WTC11 (cell line): ENCODE results near the gene CSNK2A1.

Experiments used
- ATF2 ChIP-seq: sonication (generic); formaldehyde crosslinking; IDR thresholded peaks from 2 replicates; pipeline ENCODE4 v1.8.1; 2022; ENCODE audit warnings: low read depth, missing genetic modification reagents, borderline replicate concordance
- CTCF ChIP-seq: fragments of 200-600 bp; IDR thresholded peaks from 2 replicates; pipeline ENCODE4 v1.8.0; 2022; ENCODE audit warnings: antibody characterized with exemption
- ESRRA ChIP-seq: sonication (generic); formaldehyde crosslinking; IDR thresholded peaks from 2 replicates; pipeline ENCODE4 v1.8.1; 2022; ENCODE audit warnings: mild to moderate bottlenecking, missing genetic modification reagents, borderline replicate concordance
- FOXK1 ChIP-seq: sonication (generic); formaldehyde crosslinking; IDR thresholded peaks from 2 replicates; pipeline ENCODE4 v1.8.0; 2022; ENCODE audit warnings: mild to moderate bottlenecking, moderate library complexity, missing genetic modification reagents
- GABPB1 ChIP-seq: sonication (generic); formaldehyde crosslinking; IDR thresholded peaks from 2 replicates; pipeline ENCODE4 v1.8.1; 2023; ENCODE audit warnings: mild to moderate bottlenecking, missing genetic modification reagents
- NR3C1 ChIP-seq: sonication (generic); formaldehyde crosslinking; conservative IDR thresholded peaks from 2 replicates; pipeline ENCODE4 v1.8.1; 2023; ENCODE audit warnings: low read depth, mild to moderate bottlenecking, missing genetic modification reagents
- PRDM15 ChIP-seq: sonication (generic); formaldehyde crosslinking; IDR thresholded peaks from 2 replicates; pipeline ENCODE4 v1.8.0; 2022; ENCODE audit warnings: missing genetic modification reagents
- TCF7 ChIP-seq: sonication (generic); formaldehyde crosslinking; IDR thresholded peaks from 2 replicates; pipeline ENCODE4 v1.8.0; 2022; ENCODE audit warnings: mild to moderate bottlenecking, low read depth, missing genetic modification reagents, moderate library complexity
- TEAD4 ChIP-seq: sonication (generic); formaldehyde crosslinking; IDR thresholded peaks from 2 replicates; pipeline ENCODE4 v1.8.0; 2022; ENCODE audit warnings: mild to moderate bottlenecking, missing genetic modification reagents
- ZMAT4 ChIP-seq: fragments of 250-450 bp; sonication (Bioruptor Pico); IDR thresholded peaks from 2 replicates; pipeline ENCODE4 v1.9.0; 2021; ENCODE audit warnings: mild to moderate bottlenecking

- TF ChIP-seq PRDM15 (CRISPR knock-in tag) = no peak
- TF ChIP-seq CTCF = no peak
- TF ChIP-seq ZMAT4 (CRISPR knock-in tag) = no peak
- TF ChIP-seq NR3C1 (CRISPR knock-in tag) = no peak
- no peak for TF ChIP-seq TCF7 (CRISPR knock-in tag)
- TF ChIP-seq FOXK1 (CRISPR knock-in tag) = no peak
- TF ChIP-seq ESRRA (CRISPR knock-in tag) = no peak
- TF ChIP-seq ATF2 = no peak
- no peak for TF ChIP-seq GABPB1 (CRISPR knock-in tag)
- TF ChIP-seq TEAD4 (CRISPR knock-in tag) = no peak
Measured at GRCh38 chr20:487655-488054, 55.9 kb downstream of the CSNK2A1 start.
